ENCODE data around the gene MAPK1IP1L. TPM values are rescaled to one million over a fixed set of nuclear protein-coding genes. Genes with fewer than 3 reads are reported as not detected.

Gene MAPK1IP1L
- total and polyA plus RNA-seq, 2 of the 13 experiments (the other 11 are each of a cell fraction or from before 2014, with no cell fraction given): 27.8 to 68.4 TPM

DNA sequence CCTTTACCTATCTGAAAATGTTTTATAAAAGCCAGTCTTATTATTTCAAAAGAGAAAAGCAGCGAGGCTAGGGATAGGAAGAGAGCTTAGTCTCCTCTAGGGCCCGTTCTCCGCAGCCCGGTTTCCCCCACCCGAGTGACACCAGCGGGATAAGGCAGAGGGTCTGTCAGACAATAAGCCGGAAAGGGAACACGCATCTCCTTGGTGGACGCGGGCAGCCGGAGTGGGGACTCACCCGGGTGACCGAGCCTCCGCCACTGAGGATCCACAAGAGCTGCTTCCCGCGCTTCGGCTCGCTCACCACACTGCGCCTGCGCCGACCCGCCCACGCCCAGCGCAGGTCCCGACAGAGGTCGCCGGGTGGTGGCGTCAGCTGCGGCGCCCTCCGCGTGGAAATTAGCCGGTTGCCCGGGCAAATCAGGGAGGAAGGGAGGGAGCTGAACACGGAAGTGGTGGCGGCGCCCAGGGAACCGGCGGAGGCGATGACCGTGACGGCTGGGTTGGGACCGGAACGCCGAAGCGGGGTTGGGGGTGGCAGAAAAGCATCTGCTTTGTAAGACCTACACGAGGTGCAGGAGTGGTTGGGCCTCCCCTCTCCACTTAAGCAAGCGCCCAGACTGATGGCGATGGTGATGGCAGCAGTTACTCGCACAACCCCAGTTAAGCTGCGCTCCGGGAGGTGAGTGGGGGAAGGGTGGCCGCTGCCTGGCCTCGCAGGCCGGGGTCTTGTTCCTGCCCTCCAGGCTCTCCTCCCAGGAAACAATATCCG is 24.5 kb upstream of the MAPK1IP1L start, which contains the start of the genes SOCS4 and WDHD1 (continued):
- peak; percentile 62; the same call in 1 of the 2 replicates for TF ChIP-seq EED (CRISPR knock-in tag; IDR thresholded peaks at IDR 0.05)
- TF ChIP-seq, protein P1, sequence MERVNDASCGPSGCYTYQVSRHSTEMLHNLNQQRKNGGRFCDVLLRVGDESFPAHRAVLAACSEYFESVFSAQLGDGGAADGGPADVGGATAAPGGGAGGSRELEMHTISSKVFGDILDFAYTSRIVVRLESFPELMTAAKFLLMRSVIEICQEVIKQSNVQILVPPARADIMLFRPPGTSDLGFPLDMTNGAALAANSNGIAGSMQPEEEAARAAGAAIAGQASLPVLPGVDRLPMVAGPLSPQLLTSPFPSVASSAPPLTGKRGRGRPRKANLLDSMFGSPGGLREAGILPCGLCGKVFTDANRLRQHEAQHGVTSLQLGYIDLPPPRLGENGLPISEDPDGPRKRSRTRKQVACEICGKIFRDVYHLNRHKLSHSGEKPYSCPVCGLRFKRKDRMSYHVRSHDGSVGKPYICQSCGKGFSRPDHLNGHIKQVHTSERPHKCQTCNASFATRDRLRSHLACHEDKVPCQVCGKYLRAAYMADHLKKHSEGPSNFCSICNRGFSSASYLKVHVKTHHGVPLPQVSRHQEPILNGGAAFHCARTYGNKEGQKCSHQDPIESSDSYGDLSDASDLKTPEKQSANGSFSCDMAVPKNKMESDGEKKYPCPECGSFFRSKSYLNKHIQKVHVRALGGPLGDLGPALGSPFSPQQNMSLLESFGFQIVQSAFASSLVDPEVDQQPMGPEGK (CRISPR knock-in tag; IDR thresholded peaks at IDR 0.05): peak; percentile 43; the same call in 1 of the 2 replicates
- peak; percentile 98 for TF ChIP-seq HDAC1 (CRISPR knock-in tag; IDR thresholded peaks at IDR 0.05)
- TF ChIP-seq ZBTB7B (CRISPR knock-in tag; IDR thresholded peaks at IDR 0.05): peak; percentile 56; the same call in 1 of the 2 replicates
- TF ChIP-seq, protein P2, sequence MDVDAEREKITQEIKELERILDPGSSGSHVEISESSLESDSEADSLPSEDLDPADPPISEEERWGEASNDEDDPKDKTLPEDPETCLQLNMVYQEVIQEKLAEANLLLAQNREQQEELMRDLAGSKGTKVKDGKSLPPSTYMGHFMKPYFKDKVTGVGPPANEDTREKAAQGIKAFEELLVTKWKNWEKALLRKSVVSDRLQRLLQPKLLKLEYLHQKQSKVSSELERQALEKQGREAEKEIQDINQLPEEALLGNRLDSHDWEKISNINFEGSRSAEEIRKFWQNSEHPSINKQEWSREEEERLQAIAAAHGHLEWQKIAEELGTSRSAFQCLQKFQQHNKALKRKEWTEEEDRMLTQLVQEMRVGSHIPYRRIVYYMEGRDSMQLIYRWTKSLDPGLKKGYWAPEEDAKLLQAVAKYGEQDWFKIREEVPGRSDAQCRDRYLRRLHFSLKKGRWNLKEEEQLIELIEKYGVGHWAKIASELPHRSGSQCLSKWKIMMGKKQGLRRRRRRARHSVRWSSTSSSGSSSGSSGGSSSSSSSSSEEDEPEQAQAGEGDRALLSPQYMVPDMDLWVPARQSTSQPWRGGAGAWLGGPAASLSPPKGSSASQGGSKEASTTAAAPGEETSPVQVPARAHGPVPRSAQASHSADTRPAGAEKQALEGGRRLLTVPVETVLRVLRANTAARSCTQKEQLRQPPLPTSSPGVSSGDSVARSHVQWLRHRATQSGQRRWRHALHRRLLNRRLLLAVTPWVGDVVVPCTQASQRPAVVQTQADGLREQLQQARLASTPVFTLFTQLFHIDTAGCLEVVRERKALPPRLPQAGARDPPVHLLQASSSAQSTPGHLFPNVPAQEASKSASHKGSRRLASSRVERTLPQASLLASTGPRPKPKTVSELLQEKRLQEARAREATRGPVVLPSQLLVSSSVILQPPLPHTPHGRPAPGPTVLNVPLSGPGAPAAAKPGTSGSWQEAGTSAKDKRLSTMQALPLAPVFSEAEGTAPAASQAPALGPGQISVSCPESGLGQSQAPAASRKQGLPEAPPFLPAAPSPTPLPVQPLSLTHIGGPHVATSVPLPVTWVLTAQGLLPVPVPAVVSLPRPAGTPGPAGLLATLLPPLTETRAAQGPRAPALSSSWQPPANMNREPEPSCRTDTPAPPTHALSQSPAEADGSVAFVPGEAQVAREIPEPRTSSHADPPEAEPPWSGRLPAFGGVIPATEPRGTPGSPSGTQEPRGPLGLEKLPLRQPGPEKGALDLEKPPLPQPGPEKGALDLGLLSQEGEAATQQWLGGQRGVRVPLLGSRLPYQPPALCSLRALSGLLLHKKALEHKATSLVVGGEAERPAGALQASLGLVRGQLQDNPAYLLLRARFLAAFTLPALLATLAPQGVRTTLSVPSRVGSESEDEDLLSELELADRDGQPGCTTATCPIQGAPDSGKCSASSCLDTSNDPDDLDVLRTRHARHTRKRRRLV (CRISPR knock-in tag; IDR thresholded peaks at IDR 0.05): peak; percentile 73
- TF ChIP-seq RNF2 (conservative IDR thresholded peaks at IDR 0.05; ENCODE audit: low read depth): peak; percentile 70; the same call in 1 of the 2 replicates
- TF ChIP-seq ZNF547 (CRISPR knock-in tag; IDR thresholded peaks at IDR 0.05): peak; percentile 74
- TF ChIP-seq SIX4 (CRISPR knock-in tag; IDR thresholded peaks at IDR 0.05): peak; percentile 56
- TF ChIP-seq SMC3 (IDR thresholded peaks at IDR 0.05; ENCODE audit: low read length): no peak
- TF ChIP-seq NR2F2 (IDR thresholded peaks at IDR 0.05; ENCODE audit: borderline replicate concordance, low read depth): no peak
- no peak; the same call in 1 of the 2 replicates for TF ChIP-seq ZMYM2 (CRISPR knock-in tag; IDR thresholded peaks at IDR 0.05)
- TF ChIP-seq, protein P3, sequence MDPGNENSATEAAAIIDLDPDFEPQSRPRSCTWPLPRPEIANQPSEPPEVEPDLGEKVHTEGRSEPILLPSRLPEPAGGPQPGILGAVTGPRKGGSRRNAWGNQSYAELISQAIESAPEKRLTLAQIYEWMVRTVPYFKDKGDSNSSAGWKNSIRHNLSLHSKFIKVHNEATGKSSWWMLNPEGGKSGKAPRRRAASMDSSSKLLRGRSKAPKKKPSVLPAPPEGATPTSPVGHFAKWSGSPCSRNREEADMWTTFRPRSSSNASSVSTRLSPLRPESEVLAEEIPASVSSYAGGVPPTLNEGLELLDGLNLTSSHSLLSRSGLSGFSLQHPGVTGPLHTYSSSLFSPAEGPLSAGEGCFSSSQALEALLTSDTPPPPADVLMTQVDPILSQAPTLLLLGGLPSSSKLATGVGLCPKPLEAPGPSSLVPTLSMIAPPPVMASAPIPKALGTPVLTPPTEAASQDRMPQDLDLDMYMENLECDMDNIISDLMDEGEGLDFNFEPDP (CRISPR knock-in tag; conservative IDR thresholded peaks at IDR 0.05): no peak
- TF ChIP-seq, protein P4, sequence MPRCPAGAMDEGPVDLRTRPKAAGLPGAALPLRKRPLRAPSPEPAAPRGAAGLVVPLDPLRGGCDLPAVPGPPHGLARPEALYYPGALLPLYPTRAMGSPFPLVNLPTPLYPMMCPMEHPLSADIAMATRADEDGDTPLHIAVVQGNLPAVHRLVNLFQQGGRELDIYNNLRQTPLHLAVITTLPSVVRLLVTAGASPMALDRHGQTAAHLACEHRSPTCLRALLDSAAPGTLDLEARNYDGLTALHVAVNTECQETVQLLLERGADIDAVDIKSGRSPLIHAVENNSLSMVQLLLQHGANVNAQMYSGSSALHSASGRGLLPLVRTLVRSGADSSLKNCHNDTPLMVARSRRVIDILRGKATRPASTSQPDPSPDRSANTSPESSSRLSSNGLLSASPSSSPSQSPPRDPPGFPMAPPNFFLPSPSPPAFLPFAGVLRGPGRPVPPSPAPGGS (CRISPR knock-in tag; IDR thresholded peaks at IDR 0.05): peak; percentile 83
- TF ChIP-seq, protein P5, sequence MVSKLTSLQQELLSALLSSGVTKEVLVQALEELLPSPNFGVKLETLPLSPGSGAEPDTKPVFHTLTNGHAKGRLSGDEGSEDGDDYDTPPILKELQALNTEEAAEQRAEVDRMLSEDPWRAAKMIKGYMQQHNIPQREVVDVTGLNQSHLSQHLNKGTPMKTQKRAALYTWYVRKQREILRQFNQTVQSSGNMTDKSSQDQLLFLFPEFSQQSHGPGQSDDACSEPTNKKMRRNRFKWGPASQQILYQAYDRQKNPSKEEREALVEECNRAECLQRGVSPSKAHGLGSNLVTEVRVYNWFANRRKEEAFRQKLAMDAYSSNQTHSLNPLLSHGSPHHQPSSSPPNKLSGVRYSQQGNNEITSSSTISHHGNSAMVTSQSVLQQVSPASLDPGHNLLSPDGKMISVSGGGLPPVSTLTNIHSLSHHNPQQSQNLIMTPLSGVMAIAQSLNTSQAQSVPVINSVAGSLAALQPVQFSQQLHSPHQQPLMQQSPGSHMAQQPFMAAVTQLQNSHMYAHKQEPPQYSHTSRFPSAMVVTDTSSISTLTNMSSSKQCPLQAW (CRISPR knock-in tag; IDR thresholded peaks at IDR 0.05): peak; percentile 96
- TF ChIP-seq ZNF496 (CRISPR knock-in tag; IDR thresholded peaks at IDR 0.05; ENCODE audit: insufficient replicate concordance): no peak
- 0 out of 2 replicates have a peak, but pooled peaks have one; percentile 83 for TF ChIP-seq ZNF589 (CRISPR knock-in tag; conservative IDR thresholded peaks at IDR 0.05)
- TF ChIP-seq ZNF160 (CRISPR knock-in tag; IDR thresholded peaks at IDR 0.05): peak; percentile 79; the same call in 1 of the 2 replicates

All from HepG2 (cell line).